ENCODE results near the gene NXPE1. TPM values are rescaled to one million over a fixed set of nuclear protein-coding genes. Genes with fewer than 3 reads are reported as not detected.

The NXPE1 gene
- total RNA-seq: not detected in 2 replicates

GRCh38 chr11:114559425-114560310, at the start of gene NXPE1:
TSS of gene NXPE1 (minus strand) at chr11:114559881. CDS start at chr11:114551201, 8,680 bp downstream.

GRCh38 chr11:114595571-114595970, 35.9 kb upstream of the NXPE1 start, which contains the start of gene NXPE4:
TSS of gene NXPE4 (minus strand) at chr11:114595786. CDS start at chr11:114594759, 1,027 bp downstream.

Other genes with a start within 250 kb of the NXPE1 start
- 5.2 and 6.1 TPM in 2 replicates for gene C11orf71, start 159.4 kb downstream of the NXPE1 start, total RNA-seq
- gene RBM7, start 159.2 kb downstream of the NXPE1 start, total RNA-seq: 38.3 and 63.5 TPM in 2 replicates
- gene REXO2, start 120.4 kb downstream of the NXPE1 start, total RNA-seq: 220 and 262 TPM in 2 replicates
- not detected in 2 replicates for gene NXPE4, start 35.9 kb upstream of the NXPE1 start, total RNA-seq
- gene NXPE2, start 118.6 kb upstream of the NXPE1 start, total RNA-seq: 0.09 TPM in 1 of 2 replicates, not detected in the other

All from bronchial smooth muscle cell (primary cell).